Naive thymus-derived CD4-positive, alpha-beta T cell (primary cell): ENCODE results near the gene LPO. TPM values are rescaled to one million over a fixed set of nuclear protein-coding genes. Genes with fewer than 3 reads are reported as not detected.

Experiments
- ATAC-seq: fragments of 150-1000 bp; cut with Tn5 transposase; 2 replicates; pipeline ENCODE4 v1.10.0; 2021; ENCODE audit warnings: mild to moderate bottlenecking, moderate library complexity
- CTCF ChIA-PET: fragments of 350-600 bp; sonication (Branson Sonifier 250); formaldehyde crosslinking; loops from one replicate; lab custom pipeline; 2021; ENCODE audit warnings: antibody characterized with exemption; lab: Charles Lee
- POLR2A ChIA-PET: fragments of 350-600 bp; sonication (Branson Sonifier 250); formaldehyde crosslinking; loops from one replicate; lab custom pipeline; 2021; ENCODE audit warnings: antibody characterized with exemption, inconsistent platforms; lab: Charles Lee
- DNase-seq, 9 donors: peaks; one replicate each; pipeline versions ENCODE4 v3.0.0 to v3.0.0-alpha.2; 2020 to 2022; ENCODE audit warnings: mixed read lengths in 1 of 9
- H3K27ac ChIP-seq: one replicate; pipeline ENCODE4 v1.7.0; 2013; ENCODE audit warnings: mild to moderate bottlenecking, low read depth, low read length, moderate library complexity
- H3K27me3 ChIP-seq, 2 donors: one replicate each; pipeline ENCODE4 v1.7.0; 2013; ENCODE audit warnings: low read length in 2 of 2, mild to moderate bottlenecking in 2 of 2, moderate library complexity in 2 of 2; ENCODE audit not compliant: control insufficient read depth in 2 of 2, insufficient read depth in 2 of 2
- H3K36me3 ChIP-seq, 3 experiments: 1 replicate in 2 of 3; 2 replicates in 1 of 3; pipeline ENCODE4 v1.7.0; 2013; ENCODE audit warnings: low read length in 3 of 3, mild to moderate bottlenecking in 3 of 3, moderate library complexity in 1 of 3; ENCODE audit not compliant: insufficient read depth in 3 of 3, control insufficient read depth in 2 of 3
- H3K4me1 ChIP-seq, 2 donors: one replicate each; pipeline ENCODE4 v1.7.0; 2013; ENCODE audit warnings: low read length in 2 of 2, mild to moderate bottlenecking in 2 of 2, moderate library complexity in 1 of 2; ENCODE audit not compliant: control insufficient read depth in 2 of 2, insufficient read depth in 2 of 2
- H3K4me3 ChIP-seq: 2 replicates; pipeline ENCODE4 v1.7.0; 2013; ENCODE audit warnings: mild to moderate bottlenecking, low read length
- H3K9me3 ChIP-seq, 3 experiments: 1 replicate in 2 of 3; 2 replicates in 1 of 3; pipeline ENCODE4 v1.7.0; 2013; ENCODE audit warnings: low read length in 3 of 3; ENCODE audit not compliant: control insufficient read depth in 2 of 3
- H3K27ac Mint-ChIP-seq, 9 donors: one replicate each; pipeline ENCODE4 v1.8.0; 2020 to 2022; ENCODE audit warnings: mixed read lengths in 9 of 9, mild to moderate bottlenecking in 8 of 9, moderate library complexity in 5 of 9, inconsistent platforms in 2 of 9
- H3K27me3 Mint-ChIP-seq, 5 donors: one replicate each; pipeline ENCODE4 v1.8.0; 2021 to 2022; ENCODE audit warnings: mixed read lengths in 5 of 5, mild to moderate bottlenecking in 1 of 5
- H3K36me3 Mint-ChIP-seq, 5 donors: one replicate each; pipeline ENCODE4 v1.8.0; 2020 to 2022; ENCODE audit warnings: mixed read lengths in 5 of 5, mild to moderate bottlenecking in 3 of 5, inconsistent platforms in 1 of 5
- H3K4me1 Mint-ChIP-seq, 7 donors: one replicate each; pipeline ENCODE4 v1.8.0; 2020 to 2022; ENCODE audit warnings: mixed read lengths in 7 of 7, mild to moderate bottlenecking in 3 of 7, inconsistent platforms in 1 of 7
- H3K4me3 Mint-ChIP-seq, 10 donors: one replicate each; pipeline ENCODE4 v1.8.0; 2020 to 2022; ENCODE audit warnings: mild to moderate bottlenecking in 10 of 10, mixed read lengths in 10 of 10, moderate library complexity in 6 of 10, inconsistent platforms in 2 of 10
- H3K9me3 Mint-ChIP-seq, 11 donors: one replicate each; pipeline ENCODE4 v1.8.0; 2020 to 2022; ENCODE audit warnings: mixed read lengths in 11 of 11, mild to moderate bottlenecking in 4 of 11, inconsistent platforms in 1 of 11, moderate library complexity in 1 of 11
- intact Hi-C, 2 donors: fragments of 100-400 bp; cut with micrococcal nuclease; formaldehyde crosslinking; loops; one replicate each; pipeline ENCODE4 v1.15.1; 2023
- polyA plus RNA-seq, 2 donors: library from polyadenylated mRNA; unstranded; fragments of 300-500 nt; fragmentation: Illumina TruSeq; gene quantifications; one replicate each; pipeline ENCODE4 v1.2.3, GENCODE V29; 2021
- total RNA-seq, 6 experiments: library from RNA in 5 of 6; stranded (reverse) in 5 of 6; gene quantifications; 1 replicate in 5 of 6; 2 replicates in 1 of 6; pipeline ENCODE4 v1.2.3 and lab custom pipeline; 2021 to 2026

LPO gene
- total and polyA plus RNA-seq, 7 experiments from 2014 or later, result 0.13 to 0.15 TPM; not detected in 5

DNA sequence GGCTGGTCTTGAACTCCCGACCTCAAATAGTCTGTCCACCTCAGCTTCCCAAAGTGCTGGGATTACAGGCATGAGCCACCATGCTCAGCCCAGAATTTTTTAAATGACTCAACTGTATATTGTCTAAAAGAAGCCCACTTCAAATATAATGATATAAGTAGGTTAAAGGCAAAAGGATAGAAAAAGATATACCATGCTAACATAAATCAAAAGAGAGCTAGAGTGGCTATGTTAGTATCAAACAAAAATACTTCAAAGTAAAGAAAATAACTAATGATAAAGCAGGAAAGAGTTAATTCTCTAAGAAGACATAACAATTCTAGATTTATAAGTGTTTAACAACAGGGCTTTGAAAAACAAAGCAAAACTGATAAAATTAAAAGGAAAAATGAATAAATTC, 55.6 kb downstream of the LPO start:
- intact Hi-C loops, result no loop called here

GRCh38 chr17:58300336-58300735, 62.0 kb downstream of the LPO start:
- Mint-ChIP-seq H3K36me3 (peaks cover 0 to 2% (median 0%) of the 10 kb centered on the region in 5 donors), H3K27ac (no peak overlapping the region), H3K4me3 (no peak overlapping the region), H3K4me1 (peaks cover 0 to 7% (median 4%) of the 10 kb centered on the region in 7 donors), H3K27me3 (peaks cover 0 to 23% (median 0%) of the 10 kb centered on the region in 5 donors), H3K9me3 (peaks cover 0 to 2% (median 0%) of the 10 kb centered on the region in 11 donors)
- ChIA-PET POLR2A (interaction anchor here (1.1 kb wide), 1 partner anchor 44 kb away, joined by 3 read pairs; no protein-coding TSS in a partner anchor), CTCF (interaction anchor here (0.7 kb wide), 1 partner anchor 307 kb away, joined by 3 read pairs; no protein-coding TSS in a partner anchor)
- Histone ChIP-seq H3K9me3 (no peaks in the 10 kb centered on the region), H3K4me1 (peaks cover 0 to 6% of the 10 kb centered on the region in 2 donors), H3K27ac (no peak overlapping the region), H3K4me3 (no peak overlapping the region), H3K27me3 (no peaks in the 10 kb centered on the region), H3K36me3 (no peaks in the 10 kb centered on the region)
- no peak for DNase-seq
- ATAC-seq, result no peak
- intact Hi-C loops, result loop anchor here in 1 of 2 donors (5.0 kb wide), 1 partner anchor 117 kb away; the partner anchor contains the start of gene RNF43

More for the DNA sequence above, 55.6 kb downstream of the LPO start:
- Histone ChIP-seq H3K36me3 (no peaks in the 10 kb centered on the region), H3K27ac (no peak overlapping the region), H3K9me3 (peaks cover 0 to 3% (median 0%) of the 10 kb centered on the region in 3 experiments), H3K27me3 (no peaks in the 10 kb centered on the region), H3K4me1 (no peaks in the 10 kb centered on the region), H3K4me3 (no peak overlapping the region)
- no peak overlapping the region for H3K4me3 Mint-ChIP-seq
- peaks cover 0 to 4% (median 0%) of the 10 kb centered on the region in 5 donors for H3K36me3 Mint-ChIP-seq
- ATAC-seq (no peak), DNase-seq (no peak)
- ChIA-PET CTCF (interaction anchor here (0.5 kb wide), 1 partner anchor 1616 kb away, joined by 6 read pairs; no protein-coding TSS in a partner anchor), POLR2A (no interaction called here)
- no peaks in the 10 kb centered on the region for H3K4me1 Mint-ChIP-seq
- no peak overlapping the region for H3K27ac Mint-ChIP-seq
- H3K9me3 Mint-ChIP-seq, result peaks cover 0 to 16% (median 3%) of the 10 kb centered on the region in 11 donors
- peaks cover 0 to 58% (median 12%) of the 10 kb centered on the region in 5 donors for H3K27me3 Mint-ChIP-seq

- H3K27me3 ChIP-seq, result no peaks in the 10 kb centered on the region
- H3K4me1 ChIP-seq, result peaks cover 0 to 6% of the 10 kb centered on the region in 2 donors
- peaks cover 0 to 7% (median 4%) of the 10 kb centered on the region in 7 donors for H3K4me1 Mint-ChIP-seq
- H3K36me3 Mint-ChIP-seq, result peaks cover 0 to 2% (median 0%) of the 10 kb centered on the region in 5 donors
- no peak for ATAC-seq
- no peaks in the 10 kb centered on the region for H3K36me3 ChIP-seq
- H3K4me3 ChIP-seq, result no peak overlapping the region
- no peak overlapping the region for H3K27ac ChIP-seq
- peaks cover 0 to 17% (median 0%) of the 10 kb centered on the region in 5 donors for H3K27me3 Mint-ChIP-seq
- CTCF ChIA-PET, result no interaction called here
- no peak overlapping the region for H3K27ac Mint-ChIP-seq
- no peak for DNase-seq
- POLR2A ChIA-PET, result interaction anchor here (1.0 to 1.1 kb wide), 2 partner anchors 14 to 43 kb away, joined by 3 to 5 read pairs; no protein-coding TSS in a partner anchor
- no peak overlapping the region for H3K4me3 Mint-ChIP-seq
- intact Hi-C loops, result loop anchor here in 1 of 2 donors (5.0 kb wide), 1 partner anchor 116 kb away; the partner anchor contains the start of gene RNF43
- peaks cover 0 to 2% (median 0%) of the 10 kb centered on the region in 11 donors for H3K9me3 Mint-ChIP-seq
- no peaks in the 10 kb centered on the region for H3K9me3 ChIP-seq
Observed at GRCh38 chr17:58301504-58302150, 63.2 kb downstream of the LPO start.

GRCh38 chr17:58302171-58302918, 64.0 kb downstream of the LPO start:
- H3K27ac ChIP-seq, result no peak overlapping the region
- Mint-ChIP-seq H3K9me3 (peaks cover 0 to 2% (median 0%) of the 10 kb centered on the region in 11 donors), H3K4me1 (peaks cover 0 to 7% (median 4%) of the 10 kb centered on the region in 7 donors), H3K27ac (peak overlapping the region in 1 of 9 donors; percentile 62), H3K4me3 (no peak overlapping the region), H3K36me3 (peaks cover 0 to 5% (median 0%) of the 10 kb centered on the region in 5 donors), H3K27me3 (peaks cover 0 to 17% (median 0%) of the 10 kb centered on the region in 5 donors)
- no peak overlapping the region for H3K4me3 ChIP-seq
- DNase-seq, result no peak
- no peaks in the 10 kb centered on the region for H3K9me3 ChIP-seq
- intact Hi-C loops, result loop anchor here in 1 of 2 donors (5.0 kb wide), 1 partner anchor 115 kb away; the partner anchor contains the start of gene RNF43
- ChIA-PET CTCF (interaction anchor here (0.6 to 1.2 kb wide), 3 partner anchors 42 to 701 kb away, joined by 3 read pairs; partner anchors contain the start of gene RNF43), POLR2A (interaction anchor here (0.9 to 1.3 kb wide), 3 partner anchors 13 to 49 kb away, joined by 3 to 5 read pairs (median 4); no protein-coding TSS in a partner anchor)
- H3K36me3 ChIP-seq, result no peaks in the 10 kb centered on the region
- no peaks in the 10 kb centered on the region for H3K27me3 ChIP-seq
- peaks cover 0 to 6% of the 10 kb centered on the region in 2 donors for H3K4me1 ChIP-seq
- ATAC-seq, result no peak

GRCh38 chr17:58302919-58303585, 64.7 kb downstream of the LPO start:
- Histone ChIP-seq H3K27ac (no peak overlapping the region), H3K4me3 (no peak overlapping the region), H3K4me1 (peaks cover 0 to 6% of the 10 kb centered on the region in 2 donors), H3K9me3 (no peaks in the 10 kb centered on the region), H3K27me3 (no peaks in the 10 kb centered on the region), H3K36me3 (no peaks in the 10 kb centered on the region)
- ChIA-PET CTCF (interaction anchor here (0.6 to 3.0 kb wide), 5 partner anchors 14 to 701 kb away, joined by 3 to 16 read pairs (median 3); partner anchors contain the start of genes RNF43 and SUPT4H1), POLR2A (interaction anchor here (0.9 to 1.3 kb wide), 3 partner anchors 12 to 48 kb away, joined by 3 to 5 read pairs (median 4); no protein-coding TSS in a partner anchor)
- Mint-ChIP-seq H3K9me3 (peaks cover 0 to 2% (median 0%) of the 10 kb centered on the region in 11 donors), H3K27me3 (peaks cover 0 to 11% (median 0%) of the 10 kb centered on the region in 5 donors), H3K27ac (no peak overlapping the region), H3K36me3 (peaks cover 0 to 5% (median 0%) of the 10 kb centered on the region in 5 donors), H3K4me1 (peaks cover 0 to 7% (median 4%) of the 10 kb centered on the region in 7 donors), H3K4me3 (no peak overlapping the region)
- intact Hi-C loops, result loop anchor here in 1 of 2 donors (5.0 kb wide), 1 partner anchor 114 kb away; the partner anchor contains the start of gene RNF43
- ATAC-seq (no peak), DNase-seq (no peak)
